ENCODE data around the gene SRD5A3. TPM values are rescaled to one million over a fixed set of nuclear protein-coding genes. Genes with fewer than 3 reads are reported as not detected.

The SRD5A3 gene
- polyA plus RNA-seq, 1 donor from 2014 or later = 6.2 TPM

DNA sequence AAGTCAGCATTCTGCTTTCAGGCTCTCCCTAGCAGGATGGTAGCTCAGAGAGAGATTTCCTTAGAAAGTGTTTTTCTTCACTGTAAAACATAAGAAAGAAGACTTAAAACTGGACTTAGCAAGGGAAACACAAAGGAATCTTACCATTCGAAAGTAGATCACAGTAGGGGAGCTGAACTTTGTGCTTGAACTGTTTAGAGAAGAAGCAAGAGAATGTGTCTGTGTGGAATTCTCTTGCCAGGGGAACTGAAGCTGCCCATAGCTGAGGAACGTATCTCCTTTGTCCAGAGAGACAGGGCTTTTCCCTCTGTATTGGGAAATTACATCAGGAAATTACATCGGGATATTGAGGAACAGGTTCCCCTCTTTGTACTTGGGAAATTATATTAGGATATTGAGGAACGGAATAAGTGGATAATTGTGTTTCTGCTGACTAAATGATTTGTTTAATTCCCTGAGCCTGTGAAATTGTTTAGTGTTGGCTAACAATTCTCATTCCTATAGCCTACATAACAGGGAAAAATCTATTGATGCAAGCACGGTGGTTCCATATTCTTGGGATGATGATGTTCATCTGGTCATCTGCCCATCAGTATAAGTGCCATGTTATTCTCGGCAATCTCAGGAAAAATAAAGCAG lies 21.2 kb downstream of the SRD5A3 start:
- no peak overlapping the region for H3K9ac ChIP-seq (ENCODE audit: low read length)
- H3K27me3 ChIP-seq (ENCODE audit: insufficient read depth, low read depth, low read length) = no peaks in the 10 kb centered on the region
- H2AFZ ChIP-seq (ENCODE audit: low read depth, low read length) = no peak overlapping the region
- H3K79me2 ChIP-seq (replicated peaks; ENCODE audit: insufficient read depth, low read length) = no peaks in the 10 kb centered on the region
- no peaks in the 10 kb centered on the region for H3F3A ChIP-seq (ENCODE audit: insufficient read depth, low read length, poor library complexity, severe bottlenecking)
- no peak overlapping the region for H3K4me2 ChIP-seq (ENCODE audit: low read length)
- no peak overlapping the region for H3K4me3 ChIP-seq (ENCODE audit: low read length)
- H3K36me3 ChIP-seq (ENCODE audit: insufficient read depth, low read length) = no peaks in the 10 kb centered on the region
- no peaks in the 10 kb centered on the region for H4K20me1 ChIP-seq (ENCODE audit: insufficient read depth)
- TF ChIP-seq TAF1 (IDR thresholded peaks at IDR 0.05; ENCODE audit: low read depth) (no peak), MXI1 (conservative IDR thresholded peaks at IDR 0.05; ENCODE audit: poor library complexity, severe bottlenecking) (no peak), SMC3 (conservative IDR thresholded peaks at IDR 0.05; ENCODE audit: poor library complexity) (no peak), EZH2 (IDR thresholded peaks at IDR 0.05; ENCODE audit: borderline replicate concordance, insufficient read depth, low read length, poor library complexity, severe bottlenecking) (no peak), EP300 (conservative IDR thresholded peaks at IDR 0.05; ENCODE audit: poor library complexity, severe bottlenecking) (no peak), POLR2AphosphoS5 (IDR thresholded peaks at IDR 0.05) (no peak), RAD21 (conservative IDR thresholded peaks at IDR 0.05) (no peak)
- TF ChIP-seq, protein P1, sequence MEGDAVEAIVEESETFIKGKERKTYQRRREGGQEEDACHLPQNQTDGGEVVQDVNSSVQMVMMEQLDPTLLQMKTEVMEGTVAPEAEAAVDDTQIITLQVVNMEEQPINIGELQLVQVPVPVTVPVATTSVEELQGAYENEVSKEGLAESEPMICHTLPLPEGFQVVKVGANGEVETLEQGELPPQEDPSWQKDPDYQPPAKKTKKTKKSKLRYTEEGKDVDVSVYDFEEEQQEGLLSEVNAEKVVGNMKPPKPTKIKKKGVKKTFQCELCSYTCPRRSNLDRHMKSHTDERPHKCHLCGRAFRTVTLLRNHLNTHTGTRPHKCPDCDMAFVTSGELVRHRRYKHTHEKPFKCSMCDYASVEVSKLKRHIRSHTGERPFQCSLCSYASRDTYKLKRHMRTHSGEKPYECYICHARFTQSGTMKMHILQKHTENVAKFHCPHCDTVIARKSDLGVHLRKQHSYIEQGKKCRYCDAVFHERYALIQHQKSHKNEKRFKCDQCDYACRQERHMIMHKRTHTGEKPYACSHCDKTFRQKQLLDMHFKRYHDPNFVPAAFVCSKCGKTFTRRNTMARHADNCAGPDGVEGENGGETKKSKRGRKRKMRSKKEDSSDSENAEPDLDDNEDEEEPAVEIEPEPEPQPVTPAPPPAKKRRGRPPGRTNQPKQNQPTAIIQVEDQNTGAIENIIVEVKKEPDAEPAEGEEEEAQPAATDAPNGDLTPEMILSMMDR (IDR thresholded peaks at IDR 0.05; ENCODE audit: poor library complexity, severe bottlenecking) = no peak
- TF ChIP-seq, protein P2, sequence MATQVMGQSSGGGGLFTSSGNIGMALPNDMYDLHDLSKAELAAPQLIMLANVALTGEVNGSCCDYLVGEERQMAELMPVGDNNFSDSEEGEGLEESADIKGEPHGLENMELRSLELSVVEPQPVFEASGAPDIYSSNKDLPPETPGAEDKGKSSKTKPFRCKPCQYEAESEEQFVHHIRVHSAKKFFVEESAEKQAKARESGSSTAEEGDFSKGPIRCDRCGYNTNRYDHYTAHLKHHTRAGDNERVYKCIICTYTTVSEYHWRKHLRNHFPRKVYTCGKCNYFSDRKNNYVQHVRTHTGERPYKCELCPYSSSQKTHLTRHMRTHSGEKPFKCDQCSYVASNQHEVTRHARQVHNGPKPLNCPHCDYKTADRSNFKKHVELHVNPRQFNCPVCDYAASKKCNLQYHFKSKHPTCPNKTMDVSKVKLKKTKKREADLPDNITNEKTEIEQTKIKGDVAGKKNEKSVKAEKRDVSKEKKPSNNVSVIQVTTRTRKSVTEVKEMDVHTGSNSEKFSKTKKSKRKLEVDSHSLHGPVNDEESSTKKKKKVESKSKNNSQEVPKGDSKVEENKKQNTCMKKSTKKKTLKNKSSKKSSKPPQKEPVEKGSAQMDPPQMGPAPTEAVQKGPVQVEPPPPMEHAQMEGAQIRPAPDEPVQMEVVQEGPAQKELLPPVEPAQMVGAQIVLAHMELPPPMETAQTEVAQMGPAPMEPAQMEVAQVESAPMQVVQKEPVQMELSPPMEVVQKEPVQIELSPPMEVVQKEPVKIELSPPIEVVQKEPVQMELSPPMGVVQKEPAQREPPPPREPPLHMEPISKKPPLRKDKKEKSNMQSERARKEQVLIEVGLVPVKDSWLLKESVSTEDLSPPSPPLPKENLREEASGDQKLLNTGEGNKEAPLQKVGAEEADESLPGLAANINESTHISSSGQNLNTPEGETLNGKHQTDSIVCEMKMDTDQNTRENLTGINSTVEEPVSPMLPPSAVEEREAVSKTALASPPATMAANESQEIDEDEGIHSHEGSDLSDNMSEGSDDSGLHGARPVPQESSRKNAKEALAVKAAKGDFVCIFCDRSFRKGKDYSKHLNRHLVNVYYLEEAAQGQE (IDR thresholded peaks at IDR 0.05; ENCODE audit: borderline replicate concordance) = no peak
- no peaks in the 10 kb centered on the region for H3K9me2 ChIP-seq (ENCODE audit: insufficient read depth, low read length)
- H3K27ac ChIP-seq (ENCODE audit: low read length) = no peak overlapping the region
- H3K9me3 ChIP-seq (ENCODE audit: low read length) = no peaks in the 10 kb centered on the region

DNA sequence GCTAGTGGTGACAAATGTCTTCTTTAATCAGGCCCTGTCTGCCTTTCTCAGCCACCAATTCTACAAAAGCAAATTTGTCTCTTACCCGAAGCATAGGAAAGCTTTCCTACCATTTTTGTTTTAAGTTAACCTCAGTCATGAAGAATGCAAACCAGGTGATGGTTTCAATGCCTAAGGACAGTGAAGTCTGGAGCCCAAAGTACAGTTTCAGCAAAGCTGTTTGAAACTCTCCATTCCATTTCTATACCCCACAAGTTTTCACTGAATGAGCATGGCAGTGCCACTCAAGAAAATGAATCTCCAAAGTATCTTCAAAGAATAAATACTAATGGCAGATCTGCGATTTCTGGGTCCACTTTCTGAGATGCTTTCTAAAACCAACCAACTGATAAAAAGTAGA lies 23.9 kb downstream of the SRD5A3 start:
- Histone ChIP-seq H3K27ac (ENCODE audit: low read length) (no peak overlapping the region), H3K79me2 (replicated peaks; ENCODE audit: insufficient read depth, low read length) (no peaks in the 10 kb centered on the region), H3K9me3 (ENCODE audit: low read length) (no peaks in the 10 kb centered on the region), H3K9me2 (ENCODE audit: insufficient read depth, low read length) (no peaks in the 10 kb centered on the region), H3K4me3 (ENCODE audit: low read length) (no peak overlapping the region), H3K9ac (ENCODE audit: low read length) (no peak overlapping the region), H3K36me3 (ENCODE audit: insufficient read depth, low read length) (no peaks in the 10 kb centered on the region), H2AFZ (ENCODE audit: low read depth, low read length) (no peak overlapping the region), H3F3A (ENCODE audit: insufficient read depth, low read length, poor library complexity, severe bottlenecking) (no peaks in the 10 kb centered on the region), H3K27me3 (ENCODE audit: insufficient read depth, low read depth, low read length) (no peaks in the 10 kb centered on the region), H3K4me2 (ENCODE audit: low read length) (no peak overlapping the region), H4K20me1 (ENCODE audit: insufficient read depth) (no peaks in the 10 kb centered on the region)
- no peak for TF ChIP-seq EZH2 (IDR thresholded peaks at IDR 0.05; ENCODE audit: borderline replicate concordance, insufficient read depth, low read length, poor library complexity, severe bottlenecking)
- TF ChIP-seq EP300 (conservative IDR thresholded peaks at IDR 0.05; ENCODE audit: poor library complexity, severe bottlenecking) = no peak
- no peak for TF ChIP-seq TAF1 (IDR thresholded peaks at IDR 0.05; ENCODE audit: low read depth)
- TF ChIP-seq, protein P1 (IDR thresholded peaks at IDR 0.05; ENCODE audit: poor library complexity, severe bottlenecking) = no peak
- no peak for TF ChIP-seq RAD21 (conservative IDR thresholded peaks at IDR 0.05)
- TF ChIP-seq, protein P2 (IDR thresholded peaks at IDR 0.05; ENCODE audit: borderline replicate concordance) = no peak
- TF ChIP-seq SMC3 (conservative IDR thresholded peaks at IDR 0.05; ENCODE audit: poor library complexity) = no peak
- no peak for TF ChIP-seq MXI1 (conservative IDR thresholded peaks at IDR 0.05; ENCODE audit: poor library complexity, severe bottlenecking)
- TF ChIP-seq POLR2AphosphoS5 (IDR thresholded peaks at IDR 0.05) = no peak
